ENCODE measurements around the gene CNIH3.
"Not testable (repeated sequence)": the region's sequence is repeated elsewhere in the genome, so short reads cannot be mapped to it uniquely, and the experiment has no call there.

Gene CNIH3

GRCh38 chr1:224703702-224704101 is 87.6 kb downstream of the CNIH3 start:
- Histone ChIP-seq H3K4me3 (no peak overlapping the region), H3K27ac (no peak overlapping the region)
- DNase-seq (ENCODE audit: low spot score): no peak
- no peak for TF ChIP-seq CTCF (IDR thresholded peaks at IDR 0.05)

GRCh38 chr1:224704107-224704735 is 88.1 kb downstream of the CNIH3 start:
- Histone ChIP-seq H3K4me3 (no peak overlapping the region), H3K27ac (no peak overlapping the region)
- no peak for TF ChIP-seq CTCF (IDR thresholded peaks at IDR 0.05)
- no peak for DNase-seq (ENCODE audit: low spot score)

GRCh38 chr1:224705578-224705977 is 89.5 kb downstream of the CNIH3 start:
- DNase-seq (ENCODE audit: low spot score): no peak
- H3K27ac ChIP-seq: no peak overlapping the region
- no peak for TF ChIP-seq CTCF (IDR thresholded peaks at IDR 0.05)
- H3K4me3 ChIP-seq: no peak overlapping the region

- H3K4me3 ChIP-seq: no peak overlapping the region
- no peak for DNase-seq (ENCODE audit: low spot score)
- no peak for TF ChIP-seq CTCF (IDR thresholded peaks at IDR 0.05)
- no peak overlapping the region for H3K27ac ChIP-seq
These were observed 92.0 kb downstream of the CNIH3 start for GRCh38 chr1:224707843-224708725.

- no peak overlapping the region for H3K27ac ChIP-seq
- DNase-seq (ENCODE audit: low spot score): no peak
- no peak overlapping the region for H3K4me3 ChIP-seq
- no peak for TF ChIP-seq CTCF (IDR thresholded peaks at IDR 0.05)
These were observed 94.1 kb downstream of the CNIH3 start for GRCh38 chr1:224710196-224710595.

GRCh38 chr1:224711231-224711756 is 95.2 kb downstream of the CNIH3 start:
- not testable (repeated sequence) for H3K4me3 ChIP-seq; H3K27ac ChIP-seq; DNase-seq (ENCODE audit: low spot score)

- no peak overlapping the region for H3K4me3 ChIP-seq
- H3K27ac ChIP-seq: no peak overlapping the region
- TF ChIP-seq CTCF (IDR thresholded peaks at IDR 0.05): no peak
- no peak for DNase-seq (ENCODE audit: low spot score)
These were observed 95.8 kb downstream of the CNIH3 start for GRCh38 chr1:224711876-224712275.

All from coronary artery (tissue), 2 donors.